Measurements from ENCODE around the gene ZNF629.

DNA sequence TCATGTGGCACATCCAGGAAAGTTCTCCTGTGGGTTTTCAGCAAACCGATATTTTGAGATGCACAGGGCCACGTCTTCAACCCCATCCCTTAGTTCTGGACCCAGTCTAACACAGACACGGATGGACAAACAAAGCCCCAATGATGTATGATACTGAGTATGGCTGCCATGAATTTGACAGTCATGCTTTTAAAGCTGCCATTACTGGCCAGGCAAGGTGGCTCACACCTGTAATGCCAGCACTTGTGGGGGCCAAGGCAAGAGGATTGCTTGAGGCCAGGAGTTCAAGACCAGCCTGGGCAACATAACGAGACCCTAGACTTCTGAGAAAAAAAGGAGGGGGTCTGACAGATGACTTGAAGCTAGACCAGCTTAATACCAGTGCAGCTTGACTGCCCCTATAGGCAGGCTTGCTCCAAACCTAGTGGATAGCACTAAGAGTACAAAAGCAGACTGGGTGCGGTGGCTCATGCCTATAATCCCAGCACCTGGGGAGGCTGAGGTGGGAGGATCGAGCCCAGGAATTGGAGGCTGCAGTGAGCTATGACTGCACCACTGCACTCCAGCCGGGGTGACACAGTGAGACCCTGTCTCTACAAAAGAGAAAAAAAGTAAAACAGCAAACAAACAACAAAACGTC is 10.8 kb upstream of the ZNF629 start:
- TF ChIP-seq, protein P1, sequence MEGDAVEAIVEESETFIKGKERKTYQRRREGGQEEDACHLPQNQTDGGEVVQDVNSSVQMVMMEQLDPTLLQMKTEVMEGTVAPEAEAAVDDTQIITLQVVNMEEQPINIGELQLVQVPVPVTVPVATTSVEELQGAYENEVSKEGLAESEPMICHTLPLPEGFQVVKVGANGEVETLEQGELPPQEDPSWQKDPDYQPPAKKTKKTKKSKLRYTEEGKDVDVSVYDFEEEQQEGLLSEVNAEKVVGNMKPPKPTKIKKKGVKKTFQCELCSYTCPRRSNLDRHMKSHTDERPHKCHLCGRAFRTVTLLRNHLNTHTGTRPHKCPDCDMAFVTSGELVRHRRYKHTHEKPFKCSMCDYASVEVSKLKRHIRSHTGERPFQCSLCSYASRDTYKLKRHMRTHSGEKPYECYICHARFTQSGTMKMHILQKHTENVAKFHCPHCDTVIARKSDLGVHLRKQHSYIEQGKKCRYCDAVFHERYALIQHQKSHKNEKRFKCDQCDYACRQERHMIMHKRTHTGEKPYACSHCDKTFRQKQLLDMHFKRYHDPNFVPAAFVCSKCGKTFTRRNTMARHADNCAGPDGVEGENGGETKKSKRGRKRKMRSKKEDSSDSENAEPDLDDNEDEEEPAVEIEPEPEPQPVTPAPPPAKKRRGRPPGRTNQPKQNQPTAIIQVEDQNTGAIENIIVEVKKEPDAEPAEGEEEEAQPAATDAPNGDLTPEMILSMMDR (conservative IDR thresholded peaks at IDR 0.05; ENCODE audit: low read depth, low read length): peak; percentile 23; the same call in 1 of the 2 replicates
- no peak for TF ChIP-seq EZH2 (IDR thresholded peaks at IDR 0.05; ENCODE audit: borderline replicate concordance, low read depth, low read length, poor library complexity, severe bottlenecking)

Measured in A673 (cell line).